SU-DHL-6 (cell line): Measurements from ENCODE around the gene GAREM1.

Experiments used
- CTCF ChIP-seq: fragments of 200-600 bp; sonication (generic); IDR thresholded peaks from one replicate; pipeline ENCODE4 v1.5.1; 2017; ENCODE audit warnings: antibody characterized with exemption, mild to moderate bottlenecking, low read length, moderate library complexity; ENCODE audit not compliant: insufficient read depth, poor library complexity, severe bottlenecking
- EZH2phosphoT487 ChIP-seq: fragments of 200-600 bp; sonication (generic), shearing (Covaris generic); conservative IDR thresholded peaks from 2 replicates; pipeline ENCODE4 v1.6.1; 2018; ENCODE audit warnings: mild to moderate bottlenecking, antibody characterized with exemption, low read length, moderate library complexity, mixed read lengths

- no peak for TF ChIP-seq CTCF
- TF ChIP-seq EZH2phosphoT487 = no peak
Observed at GRCh38 chr18:32339045-32339444, 131.6 kb downstream of the GAREM1 start.
